ENCODE measurements around the gene AMMECR1. TPM values are rescaled to one million over a fixed set of nuclear protein-coding genes. Genes with fewer than 3 reads are reported as not detected.

AMMECR1 gene
- total and polyA plus RNA-seq, 2 of the 13 experiments (the other 11 are each of a cell fraction or from before 2014, with no cell fraction given): 3.1 to 7.5 TPM

DNA sequence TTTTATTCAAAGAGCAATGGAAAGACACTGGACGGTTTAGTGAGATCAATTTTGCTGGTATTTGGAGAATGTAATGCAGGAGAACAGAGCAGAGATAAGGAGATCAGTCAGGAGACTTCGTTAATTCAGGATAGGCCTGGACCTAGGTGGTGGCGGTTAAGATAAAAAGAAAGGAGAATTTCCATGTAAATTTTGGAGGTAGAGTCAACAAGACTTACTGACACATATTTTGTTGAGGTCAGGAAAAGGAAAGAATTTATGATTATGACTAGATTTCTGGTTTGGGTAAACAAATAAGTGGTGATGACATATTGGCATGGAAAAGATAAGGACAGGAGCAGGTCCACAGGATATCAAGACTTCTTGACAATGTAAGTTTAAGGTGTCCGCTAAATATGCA, 8.8 kb upstream of the AMMECR1 start:
- intact Hi-C loops (cut with micrococcal nuclease; ENCODE audit: unreplicated experiment): no loop called here

More for the DNA sequence above, 8.8 kb upstream of the AMMECR1 start:
- DNase-seq (ENCODE audit: low spot score) (no peak), FAIRE-seq (no peak), ATAC-seq (no peak)
- H3K4me3 ChIP-seq (replicated peaks in 1 of 3; ENCODE audit: insufficient read depth in 1 of 3, low read depth in 2 of 3, low read length in 3 of 3): no peak overlapping the region
- H3K79me2 ChIP-seq (ENCODE audit: insufficient read depth, low read length): no peaks in the 10 kb centered on the region
- WGBS (ENCODE audit: low lambda C conversion rate): 6% methylated on average over 4 of the region's 4 CpGs
- no peaks in the 10 kb centered on the region for H3K27me3 ChIP-seq (ENCODE audit: control insufficient read depth in 1 of 2, insufficient read depth in 2 of 2, low read length in 2 of 2)
- POLR2A ChIA-PET: no interaction called here
- H3K4me2 ChIP-seq (ENCODE audit: low read depth, low read length): no peak overlapping the region
- no TSS peak for BruUV-seq (replicated peaks)
- CTCF ChIA-PET (ENCODE audit: low intra/inter-chr PET ratio, low total read pairs): no interaction called here
- in situ Hi-C loops (cut with HindIII; ENCODE audit: extremely low pct_ligation_motif_present, low pct_unique_long_range_greater_than_20kb): no loop called here
- H3K36me3 ChIP-seq (replicated peaks in 1 of 2; ENCODE audit: control insufficient read depth in 1 of 2, insufficient read depth in 2 of 2, low read length in 2 of 2): no peaks in the 10 kb centered on the region
- no peak overlapping the region for H2AFZ ChIP-seq (ENCODE audit: low read length)
- H3K9ac ChIP-seq (ENCODE audit: insufficient read depth, low read depth, low read length): no peak overlapping the region
- no peaks in the 10 kb centered on the region for H4K20me1 ChIP-seq (ENCODE audit: insufficient read depth, low read length)
- H3K4me1 ChIP-seq (ENCODE audit: insufficient read depth, low read length): no peaks in the 10 kb centered on the region
- no peak overlapping the region for H3K27ac ChIP-seq (ENCODE audit: extremely low read length, insufficient read depth, low read length)
- TF ChIP-seq SRSF4 (IDR thresholded peaks at IDR 0.05; ENCODE audit: low read depth, low read length, poor library complexity, severe bottlenecking): no peak
- no peak for TF ChIP-seq DRAP1 (CRISPR knock-in tag; IDR thresholded peaks at IDR 0.05)
- TF ChIP-seq MBNL3 (CRISPR knock-in tag; conservative IDR thresholded peaks at IDR 0.05): no peak
- TF ChIP-seq, protein P1, sequence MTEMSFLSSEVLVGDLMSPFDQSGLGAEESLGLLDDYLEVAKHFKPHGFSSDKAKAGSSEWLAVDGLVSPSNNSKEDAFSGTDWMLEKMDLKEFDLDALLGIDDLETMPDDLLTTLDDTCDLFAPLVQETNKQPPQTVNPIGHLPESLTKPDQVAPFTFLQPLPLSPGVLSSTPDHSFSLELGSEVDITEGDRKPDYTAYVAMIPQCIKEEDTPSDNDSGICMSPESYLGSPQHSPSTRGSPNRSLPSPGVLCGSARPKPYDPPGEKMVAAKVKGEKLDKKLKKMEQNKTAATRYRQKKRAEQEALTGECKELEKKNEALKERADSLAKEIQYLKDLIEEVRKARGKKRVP (CRISPR knock-in tag; IDR thresholded peaks at IDR 0.05): no peak
- TF ChIP-seq ZFYVE20 (CRISPR knock-in tag; IDR thresholded peaks at IDR 0.05; ENCODE audit: borderline replicate concordance, low read depth): no peak
- no peak for TF ChIP-seq ZBTB25 (CRISPR knock-in tag; IDR thresholded peaks at IDR 0.05)
- TF ChIP-seq, protein P2, sequence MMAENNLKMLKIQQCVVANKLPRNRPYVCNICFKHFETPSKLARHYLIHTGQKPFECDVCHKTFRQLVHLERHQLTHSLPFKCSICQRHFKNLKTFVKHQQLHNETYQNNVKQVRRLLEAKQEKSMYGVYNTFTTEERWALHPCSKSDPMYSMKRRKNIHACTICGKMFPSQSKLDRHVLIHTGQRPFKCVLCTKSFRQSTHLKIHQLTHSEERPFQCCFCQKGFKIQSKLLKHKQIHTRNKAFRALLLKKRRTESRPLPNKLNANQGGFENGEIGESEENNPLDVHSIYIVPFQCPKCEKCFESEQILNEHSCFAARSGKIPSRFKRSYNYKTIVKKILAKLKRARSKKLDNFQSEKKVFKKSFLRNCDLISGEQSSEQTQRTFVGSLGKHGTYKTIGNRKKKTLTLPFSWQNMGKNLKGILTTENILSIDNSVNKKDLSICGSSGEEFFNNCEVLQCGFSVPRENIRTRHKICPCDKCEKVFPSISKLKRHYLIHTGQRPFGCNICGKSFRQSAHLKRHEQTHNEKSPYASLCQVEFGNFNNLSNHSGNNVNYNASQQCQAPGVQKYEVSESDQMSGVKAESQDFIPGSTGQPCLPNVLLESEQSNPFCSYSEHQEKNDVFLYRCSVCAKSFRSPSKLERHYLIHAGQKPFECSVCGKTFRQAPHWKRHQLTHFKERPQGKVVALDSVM (CRISPR knock-in tag; IDR thresholded peaks at IDR 0.05): no peak
- TF ChIP-seq NR3C1 (CRISPR knock-in tag; IDR thresholded peaks at IDR 0.05): no peak
- TF ChIP-seq ZNF225 (CRISPR knock-in tag; IDR thresholded peaks at IDR 0.05): no peak
- TF ChIP-seq, protein P3, sequence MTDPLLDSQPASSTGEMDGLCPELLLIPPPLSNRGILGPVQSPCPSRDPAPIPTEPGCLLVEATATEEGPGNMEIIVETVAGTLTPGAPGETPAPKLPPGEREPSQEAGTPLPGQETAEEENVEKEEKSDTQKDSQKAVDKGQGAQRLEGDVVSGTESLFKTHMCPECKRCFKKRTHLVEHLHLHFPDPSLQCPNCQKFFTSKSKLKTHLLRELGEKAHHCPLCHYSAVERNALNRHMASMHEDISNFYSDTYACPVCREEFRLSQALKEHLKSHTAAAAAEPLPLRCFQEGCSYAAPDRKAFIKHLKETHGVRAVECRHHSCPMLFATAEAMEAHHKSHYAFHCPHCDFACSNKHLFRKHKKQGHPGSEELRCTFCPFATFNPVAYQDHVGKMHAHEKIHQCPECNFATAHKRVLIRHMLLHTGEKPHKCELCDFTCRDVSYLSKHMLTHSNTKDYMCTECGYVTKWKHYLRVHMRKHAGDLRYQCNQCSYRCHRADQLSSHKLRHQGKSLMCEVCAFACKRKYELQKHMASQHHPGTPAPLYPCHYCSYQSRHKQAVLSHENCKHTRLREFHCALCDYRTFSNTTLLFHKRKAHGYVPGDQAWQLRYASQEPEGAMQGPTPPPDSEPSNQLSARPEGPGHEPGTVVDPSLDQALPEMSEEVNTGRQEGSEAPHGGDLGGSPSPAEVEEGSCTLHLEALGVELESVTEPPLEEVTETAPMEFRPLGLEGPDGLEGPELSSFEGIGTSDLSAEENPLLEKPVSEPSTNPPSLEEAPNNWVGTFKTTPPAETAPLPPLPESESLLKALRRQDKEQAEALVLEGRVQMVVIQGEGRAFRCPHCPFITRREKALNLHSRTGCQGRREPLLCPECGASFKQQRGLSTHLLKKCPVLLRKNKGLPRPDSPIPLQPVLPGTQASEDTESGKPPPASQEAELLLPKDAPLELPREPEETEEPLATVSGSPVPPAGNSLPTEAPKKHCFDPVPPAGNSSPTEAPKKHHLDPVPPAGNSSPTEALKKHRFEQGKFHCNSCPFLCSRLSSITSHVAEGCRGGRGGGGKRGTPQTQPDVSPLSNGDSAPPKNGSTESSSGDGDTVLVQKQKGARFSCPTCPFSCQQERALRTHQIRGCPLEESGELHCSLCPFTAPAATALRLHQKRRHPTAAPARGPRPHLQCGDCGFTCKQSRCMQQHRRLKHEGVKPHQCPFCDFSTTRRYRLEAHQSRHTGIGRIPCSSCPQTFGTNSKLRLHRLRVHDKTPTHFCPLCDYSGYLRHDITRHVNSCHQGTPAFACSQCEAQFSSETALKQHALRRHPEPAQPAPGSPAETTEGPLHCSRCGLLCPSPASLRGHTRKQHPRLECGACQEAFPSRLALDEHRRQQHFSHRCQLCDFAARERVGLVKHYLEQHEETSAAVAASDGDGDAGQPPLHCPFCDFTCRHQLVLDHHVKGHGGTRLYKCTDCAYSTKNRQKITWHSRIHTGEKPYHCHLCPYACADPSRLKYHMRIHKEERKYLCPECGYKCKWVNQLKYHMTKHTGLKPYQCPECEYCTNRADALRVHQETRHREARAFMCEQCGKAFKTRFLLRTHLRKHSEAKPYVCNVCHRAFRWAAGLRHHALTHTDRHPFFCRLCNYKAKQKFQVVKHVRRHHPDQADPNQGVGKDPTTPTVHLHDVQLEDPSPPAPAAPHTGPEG (CRISPR knock-in tag; IDR thresholded peaks at IDR 0.05): no peak
- no peak for TF ChIP-seq PRPF4 (IDR thresholded peaks at IDR 0.05; ENCODE audit: low read depth, low read length, poor library complexity, severe bottlenecking)
- no peak for TF ChIP-seq KLF9 (CRISPR knock-in tag; IDR thresholded peaks at IDR 0.05; ENCODE audit: low read depth)
- TF ChIP-seq EP300 (IDR thresholded peaks at IDR 0.05; ENCODE audit: low read depth in 2 of 2, low read length in 2 of 2): no peak
- no peak for TF ChIP-seq EP300 (CRISPR knock-in tag; IDR thresholded peaks at IDR 0.05; ENCODE audit: borderline replicate concordance)
- H3K9me3 ChIP-seq (ENCODE audit: low read length): no peaks in the 10 kb centered on the region

All from HepG2 (cell line).